GM19023 (cell line): ENCODE measurements around the gene ARID1B.

Experiments
- ATAC-seq: cut with Tn5 transposase; IDR thresholded peaks from one replicate; pipeline ENCODE4 v1.9.1; 2021; ENCODE audit warnings: mild to moderate bottlenecking, moderate library complexity; ENCODE audit not compliant: unreplicated experiment

The ARID1B gene

GRCh38 chr6:156776840-156777576 lies at the start of gene ARID1B:
ARID1B (plus strand) TSS chr6:156777378; CDS start chr6:156777681, 303 bp downstream.
- ATAC-seq, result peak; percentile 53

DNA sequence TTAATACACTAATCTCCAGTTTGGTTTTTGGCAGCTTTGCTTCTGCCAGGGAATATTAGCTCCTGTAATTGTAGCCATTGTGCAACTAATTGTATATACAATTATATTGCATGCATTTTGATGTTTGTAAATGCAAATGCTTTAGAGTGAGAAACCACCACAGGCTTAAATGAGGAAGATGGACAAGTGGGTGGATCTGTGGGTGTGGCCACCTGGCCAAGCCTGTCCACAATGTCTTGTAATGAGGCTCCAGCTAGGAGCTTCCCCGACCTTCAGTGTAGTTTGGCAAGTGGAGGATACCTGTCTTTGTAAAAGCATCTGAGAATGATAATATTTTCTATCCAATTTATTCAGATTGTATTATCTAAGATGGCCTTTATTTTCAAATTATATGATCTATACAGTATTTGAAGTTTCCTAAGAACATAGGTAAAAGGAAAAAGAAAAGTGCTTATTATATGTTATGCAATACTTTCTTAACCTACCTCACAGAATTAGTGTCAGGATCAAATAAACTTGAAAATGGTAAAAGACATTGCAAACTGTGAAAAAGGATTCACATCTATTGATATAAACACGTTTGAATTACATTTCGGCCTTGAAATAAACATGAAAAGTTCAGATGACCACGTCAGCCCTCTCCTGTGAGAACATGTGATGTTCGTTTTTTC lies 49.3 kb upstream of the ARID1B start:
- no peak for ATAC-seq

GRCh38 chr6:156729248-156729647 lies 47.9 kb upstream of the ARID1B start:
- no peak for ATAC-seq

DNA sequence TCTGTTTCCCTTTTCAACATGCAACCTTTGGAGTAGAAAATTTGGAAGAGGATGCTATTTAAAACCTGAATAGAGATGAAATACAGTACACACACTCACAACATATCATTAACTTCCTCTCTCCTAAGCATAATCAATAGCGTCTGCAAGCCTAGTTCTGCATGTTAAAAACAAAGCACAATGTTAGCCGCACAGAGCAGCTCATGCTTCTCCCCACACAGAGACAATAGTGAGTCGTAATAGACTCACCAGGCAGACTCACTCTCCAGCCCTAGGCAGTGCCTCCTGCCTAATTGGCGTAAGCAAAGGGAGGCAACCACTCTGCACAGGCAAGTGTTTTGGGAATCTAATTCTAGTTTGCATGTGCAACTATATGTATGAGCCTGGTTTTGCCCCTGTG lies 45.8 kb upstream of the ARID1B start:
- no peak for ATAC-seq

- no peak for ATAC-seq
These were observed 41.4 kb upstream of the ARID1B start for GRCh38 chr6:156735751-156736150.

- no peak for ATAC-seq
These were observed 36.6 kb upstream of the ARID1B start for GRCh38 chr6:156740604-156741003.

- ATAC-seq, result no peak
These were observed 35.7 kb upstream of the ARID1B start for GRCh38 chr6:156741287-156742073.

DNA sequence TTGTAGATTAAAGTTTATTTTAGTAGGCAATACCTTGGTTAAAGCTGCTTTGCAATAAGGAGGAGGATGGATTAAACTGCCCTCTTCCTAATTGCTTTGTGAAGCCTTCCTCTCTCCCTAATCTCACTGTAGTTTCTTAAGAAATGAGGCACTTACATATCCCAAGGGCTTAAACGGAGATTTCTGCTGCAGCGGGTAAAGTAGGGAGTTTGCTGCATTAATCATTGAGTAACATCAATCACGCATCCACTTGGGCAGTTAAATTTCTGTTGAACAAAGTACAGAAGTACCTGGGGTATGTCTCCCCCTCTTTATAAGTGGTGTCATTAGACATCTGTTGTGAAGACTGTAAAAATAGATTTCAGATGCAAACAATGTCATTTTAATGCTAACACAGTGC lies 29.5 kb upstream of the ARID1B start:
- no peak for ATAC-seq

DNA sequence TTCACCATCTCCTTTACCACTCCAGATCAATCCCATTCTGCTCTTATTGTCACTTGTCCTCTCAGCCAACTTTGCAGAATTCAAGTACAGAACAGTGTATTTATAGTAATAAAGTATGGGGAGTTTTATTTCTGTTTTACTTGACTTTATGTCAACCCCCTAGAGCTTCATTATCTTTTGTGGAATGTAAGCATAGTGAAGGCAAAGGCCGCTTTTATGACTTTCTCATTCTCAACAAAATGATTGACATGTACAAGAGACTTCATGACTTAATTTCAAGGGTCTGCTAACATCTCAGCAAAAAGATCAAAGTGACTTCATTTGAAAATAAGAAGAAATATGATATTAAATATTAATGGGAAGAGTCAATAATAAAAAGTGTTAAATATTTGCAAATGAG lies 28.7 kb upstream of the ARID1B start:
- no peak for ATAC-seq

DNA sequence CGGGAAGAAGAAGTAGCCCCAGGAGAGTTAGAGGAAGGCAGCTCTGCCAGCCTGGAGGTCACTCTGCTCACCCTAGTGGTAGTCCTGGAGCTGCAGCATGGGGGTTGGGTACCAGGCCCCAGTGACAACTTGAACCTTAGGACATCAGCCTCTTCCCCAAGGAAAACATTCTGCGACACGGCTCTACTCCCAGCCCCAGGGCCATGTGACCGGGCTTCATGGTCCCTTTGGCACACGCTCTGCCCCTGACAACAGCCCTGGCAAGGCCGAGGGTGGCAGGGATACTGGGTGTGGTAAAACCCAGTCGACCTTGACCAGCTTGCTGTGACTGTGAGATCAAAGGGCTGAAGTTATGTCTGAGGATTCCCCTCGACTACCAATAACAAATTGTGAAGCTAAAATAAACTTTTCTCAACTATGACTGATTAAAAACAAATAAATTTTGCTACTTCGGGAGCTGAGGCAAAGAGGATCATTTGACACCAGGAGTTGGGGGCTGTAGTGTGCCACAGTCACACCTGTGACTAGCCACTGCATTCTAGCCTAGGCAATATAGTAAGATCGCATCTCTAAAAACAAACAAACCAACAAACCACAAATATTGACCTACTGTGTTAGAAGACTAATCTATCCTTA lies 24.4 kb upstream of the ARID1B start:
- peak; percentile 67 for ATAC-seq

DNA sequence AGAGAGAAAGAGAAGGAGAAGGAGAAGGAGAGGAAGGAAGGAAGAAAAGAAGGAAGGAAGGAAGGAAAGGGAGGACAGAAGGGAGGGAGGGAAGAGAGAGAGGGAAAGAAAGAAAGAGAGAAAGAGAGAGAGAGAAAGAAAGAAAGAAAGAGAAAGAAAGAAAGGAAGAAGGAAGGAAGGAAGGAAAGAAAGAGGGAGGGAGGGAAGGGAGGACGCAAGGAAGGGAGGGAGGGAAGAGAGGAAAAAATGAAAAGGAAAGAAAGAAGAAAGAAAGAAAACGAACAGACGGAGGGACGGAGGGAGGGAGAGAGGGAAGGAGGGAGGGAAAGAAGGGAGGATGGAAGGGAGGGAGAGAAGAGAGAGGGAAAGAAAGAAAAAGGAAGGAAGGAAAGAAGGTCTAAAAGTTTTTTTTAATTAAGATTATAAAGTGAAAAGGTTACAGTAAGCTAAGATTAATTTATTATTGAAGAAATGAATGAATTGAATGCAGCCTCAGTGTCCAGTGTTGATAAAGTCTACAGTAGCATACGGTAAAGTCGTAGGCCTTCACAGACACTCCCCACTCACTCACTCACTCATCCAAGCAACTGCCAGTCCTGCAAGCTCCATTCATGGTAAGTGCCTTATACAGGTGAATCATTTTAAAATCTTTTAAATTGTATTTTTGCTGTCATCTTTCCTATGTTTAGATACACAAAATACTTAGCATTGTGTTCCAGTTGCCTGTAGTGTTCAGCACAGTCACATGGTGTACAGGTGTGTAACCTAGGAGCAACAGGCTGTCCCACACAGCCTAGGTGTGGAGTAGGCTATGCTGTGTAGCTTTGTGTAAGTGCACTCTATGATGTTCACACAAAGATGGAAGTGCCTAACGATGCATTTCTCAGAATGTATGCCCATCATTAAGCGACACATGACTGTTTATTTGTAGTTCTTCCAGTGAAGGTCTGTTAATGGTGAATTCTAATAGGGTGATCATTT lies 20.3 kb upstream of the ARID1B start:
- ATAC-seq, result no peak

DNA sequence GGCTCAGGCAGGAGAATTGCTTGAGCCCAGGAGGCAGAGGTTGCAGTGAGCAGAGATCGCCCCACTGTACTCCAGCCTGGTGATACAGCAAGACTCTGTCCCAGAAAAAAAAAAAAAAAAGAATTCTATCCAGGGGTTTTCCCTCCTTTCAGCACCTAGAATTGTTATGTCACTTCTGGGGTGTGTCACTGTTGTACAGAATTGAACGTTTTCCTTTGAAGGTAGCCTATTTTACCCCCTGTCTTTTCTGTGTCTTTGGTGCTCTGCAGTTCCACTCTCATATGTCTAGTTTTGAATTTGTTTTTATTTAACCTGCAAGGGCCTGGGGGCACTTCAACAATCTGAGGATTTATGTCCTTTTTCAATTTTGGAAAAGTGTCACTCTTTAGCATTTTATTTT lies 19.3 kb upstream of the ARID1B start:
- ATAC-seq, result no peak

DNA sequence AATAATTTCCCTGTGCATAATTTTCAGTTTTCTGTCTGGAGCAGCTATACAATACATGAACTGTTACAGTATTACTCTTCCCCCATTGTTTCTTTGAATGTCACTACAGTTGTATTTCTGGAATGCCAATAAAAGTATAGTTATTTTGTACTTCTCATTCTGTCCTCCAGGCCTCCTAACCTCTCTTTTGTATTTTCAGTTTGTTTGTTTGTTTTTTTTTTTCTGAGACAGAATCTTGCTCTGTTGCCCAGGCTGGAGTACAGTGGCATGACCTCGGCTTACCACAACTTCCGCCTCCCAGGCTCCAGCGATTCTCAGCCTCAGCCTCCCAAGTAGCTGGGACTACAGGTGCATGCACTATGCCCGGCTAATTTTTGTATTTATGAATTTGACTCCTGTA lies 16.8 kb upstream of the ARID1B start:
- no peak for ATAC-seq

- ATAC-seq, result no peak
These were observed 14.6 kb upstream of the ARID1B start for GRCh38 chr6:156762547-156762946.

DNA sequence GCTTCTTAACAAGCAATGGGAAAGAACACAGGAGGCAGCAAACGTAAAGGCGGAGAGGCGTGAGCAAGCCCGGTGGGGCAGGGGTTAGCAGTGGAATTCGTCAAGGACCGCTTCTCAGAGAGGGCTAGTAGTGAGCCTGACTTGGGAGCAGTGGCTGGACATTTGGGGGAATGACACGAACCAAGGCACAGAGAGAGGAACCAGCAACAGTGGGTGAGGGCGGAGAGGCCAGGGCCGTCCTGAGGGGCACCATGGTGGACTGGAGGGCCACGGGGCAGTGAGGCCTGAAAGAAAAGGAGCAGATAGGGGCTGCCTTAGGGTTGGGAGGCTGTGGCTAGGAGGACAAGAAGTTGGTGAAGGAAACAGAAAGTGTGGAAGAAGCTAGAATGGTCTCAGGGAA lies 12.1 kb upstream of the ARID1B start:
- no peak for ATAC-seq

GRCh38 chr6:156767603-156768467 lies 9.3 kb upstream of the ARID1B start:
- ATAC-seq, result peak; percentile 91

DNA sequence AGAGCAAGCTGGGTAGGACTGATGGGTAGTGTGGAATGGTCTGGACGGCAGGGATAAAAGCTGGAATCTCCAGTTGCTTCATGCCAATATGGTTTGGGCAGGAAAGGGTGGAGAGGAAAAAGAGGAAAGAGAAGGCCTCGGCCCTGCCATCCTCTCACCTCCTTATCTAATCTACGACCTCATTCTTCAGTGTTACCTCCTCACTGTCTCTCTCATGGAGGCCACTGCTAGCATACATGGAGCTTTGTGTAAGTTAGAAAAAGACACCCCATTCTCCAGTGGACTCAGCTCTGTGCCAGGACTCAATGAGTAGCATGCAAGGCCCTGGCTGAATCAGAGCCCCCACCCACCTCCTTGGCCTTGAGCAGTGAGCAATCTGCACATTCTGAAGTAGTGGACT lies 6.1 kb upstream of the ARID1B start:
- no peak for ATAC-seq

DNA sequence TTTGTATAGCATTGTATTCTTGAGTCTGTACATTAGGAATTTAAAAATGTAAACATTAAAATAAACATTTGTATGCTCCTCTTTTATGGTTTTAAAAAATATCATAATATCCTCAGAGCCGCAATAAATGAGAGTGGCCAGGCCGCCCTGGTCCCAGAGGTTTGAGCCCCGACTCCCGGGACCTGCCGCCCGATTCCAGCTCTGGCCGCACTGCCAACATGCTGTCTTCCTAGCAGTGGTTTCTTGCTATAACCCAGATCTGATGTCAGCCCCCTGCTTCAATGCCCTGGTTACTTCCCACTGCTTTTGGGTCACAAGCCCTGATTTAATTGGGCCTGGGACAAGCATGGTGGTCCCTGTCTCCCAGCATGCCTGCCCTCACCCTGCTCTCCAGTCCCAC lies 5.4 kb upstream of the ARID1B start:
- ATAC-seq, result no peak

GRCh38 chr6:156773476-156773875 lies 3.7 kb upstream of the ARID1B start:
- ATAC-seq, result no peak
